Spinal cord (tissue), 10 donors: ENCODE results near the gene EPN1. TPM values are rescaled to one million over a fixed set of nuclear protein-coding genes. Genes with fewer than 3 reads are reported as not detected.
"Not testable (repeated sequence)": the region's sequence is repeated elsewhere in the genome, so short reads cannot be mapped to it uniquely, and the experiment has no call there.

Experiments used
- DNase-seq, 6 donors: peaks; one replicate each; pipeline versions ENCODE4 v3.0.0 to v3.0.0-alpha.2; 2013 to 2015; ENCODE audit warnings: low spot score in 6 of 6, low read depth in 4 of 6
- H3K27ac ChIP-seq: one replicate; pipeline ENCODE4 v1.5.1; 2013; ENCODE audit warnings: low read depth, low read length, control low read depth
- H3K27me3 ChIP-seq: one replicate; pipeline ENCODE4 v1.6.1; 2013; ENCODE audit warnings: low read length; ENCODE audit not compliant: control insufficient read depth, insufficient read depth
- H3K36me3 ChIP-seq: one replicate; pipeline ENCODE4 v1.6.1; 2013; ENCODE audit warnings: low read length; ENCODE audit not compliant: control insufficient read depth, insufficient read depth
- H3K4me1 ChIP-seq: one replicate; pipeline ENCODE4 v1.6.1; 2013; ENCODE audit warnings: low read length; ENCODE audit not compliant: control insufficient read depth, insufficient read depth
- H3K4me3 ChIP-seq: one replicate; pipeline ENCODE4 v1.5.1; 2013; ENCODE audit warnings: low read depth, low read length, control low read depth
- H3K9me3 ChIP-seq: one replicate; pipeline ENCODE4 v1.6.1; 2013; ENCODE audit warnings: low read length; ENCODE audit not compliant: control insufficient read depth, insufficient read depth
- WGBS: methylation state at CpG from one replicate; pipeline ENCODE4 v1.1.5; 2013; ENCODE audit warnings: missing lambda C conversion rate; ENCODE audit not compliant: insufficient coverage; 5-methylcytosine and 5-hydroxymethylcytosine counted together
- polyA plus RNA-seq, 2 donors: library from polyadenylated mRNA; unstranded; fragments of 120-200 nt; gene quantifications; one replicate each; pipeline ENCODE4 v1.2.1, GENCODE V29; 2013; ENCODE audit not compliant: insufficient read length in 2 of 2
- total RNA-seq, 2 donors: library from RNA; depleted of rRNA in 1 of 2; stranded (reverse); fragments of 120-200 nt in 1 of 2; fragments of >200 nt in 1 of 2; gene quantifications; one replicate each; pipeline versions ENCODE4 v1.2.3 to v1.2.4, GENCODE V29; 2013 to 2014
- donor health status: healthy.

Gene EPN1
- total and polyA plus RNA-seq, 4 donors: 31.3 to 192 (median 111) TPM

- 60% methylated on average over 1 of the region's 3 CpGs for WGBS
Observed at GRCh38 chr19:55712804-55713631, 38.0 kb downstream of the EPN1 start.

GRCh38 chr19:55716531-55716930 is 41.5 kb downstream of the EPN1 start:
- DNase-seq: no peak
- H3K4me1 ChIP-seq: no peaks in the 10 kb centered on the region
- H3K27me3 ChIP-seq: no peaks in the 10 kb centered on the region
- no peak overlapping the region for H3K4me3 ChIP-seq
- no peaks in the 10 kb centered on the region for H3K9me3 ChIP-seq
- no peaks in the 10 kb centered on the region for H3K36me3 ChIP-seq
- 85% methylated on average over 15 of the region's 15 CpGs for WGBS
- H3K27ac ChIP-seq: no peak overlapping the region

More at GRCh38 chr19:55712804-55713631, 38.0 kb downstream of the EPN1 start:
- Histone ChIP-seq H3K9me3 (no peaks in the 10 kb centered on the region), H3K4me1 (no peaks in the 10 kb centered on the region), H3K27me3 (no peaks in the 10 kb centered on the region), H3K36me3 (no peaks in the 10 kb centered on the region), H3K27ac (no peak overlapping the region), H3K4me3 (no peak overlapping the region)
- DNase-seq: no peak

GRCh38 chr19:55717251-55717650 is 42.2 kb downstream of the EPN1 start:
- H3K27me3 ChIP-seq: no peaks in the 10 kb centered on the region
- H3K9me3 ChIP-seq: no peaks in the 10 kb centered on the region
- DNase-seq: no peak
- H3K27ac ChIP-seq: no peak overlapping the region
- H3K4me1 ChIP-seq: no peaks in the 10 kb centered on the region
- 89% methylated on average over 7 of the region's 11 CpGs for WGBS
- H3K4me3 ChIP-seq: no peak overlapping the region
- no peaks in the 10 kb centered on the region for H3K36me3 ChIP-seq

GRCh38 chr19:55717879-55718711 is 43.1 kb downstream of the EPN1 start:
- not testable (repeated sequence) for H3K4me3 ChIP-seq, H3K27ac ChIP-seq, H3K36me3 ChIP-seq, H3K9me3 ChIP-seq, DNase-seq, H3K27me3 ChIP-seq, H3K4me1 ChIP-seq
- 57% methylated on average over 1 of the region's 13 CpGs for WGBS

GRCh38 chr19:55720214-55720746 is 45.3 kb downstream of the EPN1 start:
- Histone ChIP-seq H3K4me1 (no peaks in the 10 kb centered on the region), H3K27ac (no peak overlapping the region), H3K36me3 (no peaks in the 10 kb centered on the region), H3K9me3 (no peaks in the 10 kb centered on the region), H3K4me3 (no peak overlapping the region), H3K27me3 (no peaks in the 10 kb centered on the region)
- 92% methylated on average over 2 of the region's 5 CpGs for WGBS
- DNase-seq: no peak

GRCh38 chr19:55720801-55721200 is 45.8 kb downstream of the EPN1 start:
- no peak overlapping the region for H3K4me3 ChIP-seq
- no CpG with 5 or more reads among the region's 3 CpGs for WGBS
- no peak overlapping the region for H3K27ac ChIP-seq
- no peaks in the 10 kb centered on the region for H3K27me3 ChIP-seq
- DNase-seq: no peak
- no peaks in the 10 kb centered on the region for H3K9me3 ChIP-seq
- H3K4me1 ChIP-seq: no peaks in the 10 kb centered on the region
- no peaks in the 10 kb centered on the region for H3K36me3 ChIP-seq

GRCh38 chr19:55723491-55723890 is 48.5 kb downstream of the EPN1 start:
- 80% methylated on average over 2 of the region's 8 CpGs for WGBS
- DNase-seq: no peak
- no peaks in the 10 kb centered on the region for H3K9me3 ChIP-seq

GRCh38 chr19:55730378-55730777 is 55.4 kb downstream of the EPN1 start:
- H3K27me3 ChIP-seq, H3K4me1 ChIP-seq, H3K4me3 ChIP-seq, DNase-seq, H3K36me3 ChIP-seq, H3K9me3 ChIP-seq, H3K27ac ChIP-seq: not testable (repeated sequence)
- no CpG with 5 or more reads among the region's 2 CpGs for WGBS

More at GRCh38 chr19:55723491-55723890, 48.5 kb downstream of the EPN1 start:
- Histone ChIP-seq H3K27ac (no peak overlapping the region), H3K4me3 (no peak overlapping the region), H3K27me3 (no peaks in the 10 kb centered on the region), H3K36me3 (no peaks in the 10 kb centered on the region), H3K4me1 (no peaks in the 10 kb centered on the region)

- Histone ChIP-seq H3K36me3 (no peaks in the 10 kb centered on the region), H3K27ac (no peak within 1 kb of the TSS), H3K9me3 (peaks cover 2% of the 10 kb centered on the region), H3K27me3 (no peaks in the 10 kb centered on the region), H3K4me3 (no peak within 1 kb of the TSS), H3K4me1 (no peaks in the 10 kb centered on the region)
- DNase-seq: no peak
- WGBS: no CpG with 5 or more reads among the region's 3 CpGs
Observed at GRCh38 chr19:55738302-55738701, 63.3 kb downstream of the EPN1 start, which contains the start of gene NLRP9. Gene NLRP9, minus strand, starts transcription at chr19:55738402. Its CDS starts 28 bp downstream, at chr19:55738374.
